Activated CD4-positive, alpha-beta T cell treated with anti-CD3 and anti-CD28 coated beads, Interleukin-2, amount 10 ng/mL, durations not matched to agents 7 days and 5 days (primary cell): Measurements from ENCODE around the gene BTBD9. TPM values are rescaled to one million over a fixed set of nuclear protein-coding genes. Genes with fewer than 3 reads are reported as not detected.

Experiments
- CTCF ChIA-PET: fragments of 350-600 bp; sonication (Branson Sonifier 250); formaldehyde crosslinking; loops from one replicate; lab custom pipeline; 2021; ENCODE audit warnings: antibody characterized with exemption; lab: Charles Lee
- POLR2A ChIA-PET: fragments of 350-600 bp; sonication (Branson Sonifier 250); formaldehyde crosslinking; loops from one replicate; lab custom pipeline; 2021; ENCODE audit warnings: antibody characterized with exemption; lab: Charles Lee
- DNase-seq: peaks from one replicate; pipeline ENCODE4 v3.0.0-alpha.2; 2020
- H3K27ac Mint-ChIP-seq: one replicate; pipeline ENCODE4 v1.8.0; 2021; ENCODE audit warnings: mild to moderate bottlenecking, moderate library complexity, mixed read lengths
- H3K27me3 Mint-ChIP-seq: one replicate; pipeline ENCODE4 v1.8.0; 2021; ENCODE audit warnings: mixed read lengths
- H3K36me3 Mint-ChIP-seq: one replicate; pipeline ENCODE4 v1.8.0; 2021; ENCODE audit warnings: low read depth, mixed read lengths
- H3K4me1 Mint-ChIP-seq: one replicate; pipeline ENCODE4 v1.8.0; 2021; ENCODE audit warnings: mixed read lengths
- H3K4me3 Mint-ChIP-seq: one replicate; pipeline ENCODE4 v1.8.0; 2021; ENCODE audit warnings: mild to moderate bottlenecking, moderate library complexity, mixed read lengths
- H3K9me3 Mint-ChIP-seq: one replicate; pipeline ENCODE4 v1.8.0; 2021; ENCODE audit warnings: mixed read lengths
- total RNA-seq, 2 experiments: library from RNA; stranded (reverse); gene quantifications; one replicate each; pipeline ENCODE4 v1.2.3, GENCODE V29; 2021

Gene BTBD9
- total RNA-seq, 2 experiments from 2014 or later = 12.0 to 12.6 TPM

DNA sequence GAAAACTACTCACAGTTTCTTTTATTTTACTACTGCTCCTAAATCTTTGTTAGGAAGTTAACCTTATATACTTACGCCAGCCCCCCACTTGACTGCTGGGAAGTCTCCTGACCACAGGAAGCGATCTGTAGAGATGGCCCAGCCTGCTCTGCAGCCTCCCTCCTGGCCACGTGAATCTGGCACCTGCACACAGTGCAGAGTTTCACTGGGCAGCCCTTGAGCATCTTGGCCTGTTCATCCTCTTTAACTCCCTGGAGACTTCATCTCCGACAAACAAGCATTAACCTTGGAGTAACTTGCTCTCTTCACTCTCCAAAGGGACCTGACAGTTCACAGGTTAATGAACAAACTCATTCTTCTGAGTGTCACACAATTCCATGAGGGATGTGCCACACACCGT lies 294.1 kb downstream of the BTBD9 start:
- POLR2A ChIA-PET = no interaction called here
- no peak overlapping the region for H3K27ac Mint-ChIP-seq

DNA sequence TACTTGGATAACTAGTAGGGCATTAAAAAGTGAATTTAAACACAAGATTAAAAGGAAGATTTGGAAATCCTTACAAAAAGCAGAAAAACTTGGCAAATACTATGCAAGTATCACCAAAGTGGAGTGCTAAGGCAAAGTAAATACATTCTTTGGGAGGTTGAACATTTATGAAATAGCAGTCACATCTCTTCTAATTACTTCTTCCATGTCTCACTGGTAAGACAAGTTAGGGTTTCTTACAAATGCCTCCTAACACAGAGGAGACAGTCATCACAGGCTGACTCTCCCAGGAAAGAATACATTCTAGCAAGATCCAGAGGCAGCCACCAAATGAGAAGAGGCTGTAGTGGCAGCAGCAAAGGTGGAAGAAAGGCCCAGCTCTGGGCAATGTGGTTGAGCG lies 298.2 kb downstream of the BTBD9 start:
- Mint-ChIP-seq H3K27me3 (no peaks in the 10 kb centered on the region), H3K4me3 (no peak overlapping the region), H3K9me3 (no peaks in the 10 kb centered on the region), H3K36me3 (no peaks in the 10 kb centered on the region), H3K27ac (no peak overlapping the region), H3K4me1 (no peaks in the 10 kb centered on the region)
- ChIA-PET POLR2A (no interaction called here), CTCF (no interaction called here)
- DNase-seq = no peak

More for the DNA sequence above, 294.1 kb downstream of the BTBD9 start:
- no peak overlapping the region for H3K4me3 Mint-ChIP-seq
- DNase-seq = no peak
- no peaks in the 10 kb centered on the region for H3K27me3 Mint-ChIP-seq
- H3K4me1 Mint-ChIP-seq = no peaks in the 10 kb centered on the region
- no peaks in the 10 kb centered on the region for H3K9me3 Mint-ChIP-seq
- H3K36me3 Mint-ChIP-seq = no peaks in the 10 kb centered on the region
- CTCF ChIA-PET = no interaction called here

- no peaks in the 10 kb centered on the region for H3K36me3 Mint-ChIP-seq
- H3K4me1 Mint-ChIP-seq = no peaks in the 10 kb centered on the region
- no peaks in the 10 kb centered on the region for H3K27me3 Mint-ChIP-seq
- CTCF ChIA-PET = no interaction called here
- no peak overlapping the region for H3K27ac Mint-ChIP-seq
- H3K4me3 Mint-ChIP-seq = no peak overlapping the region
- DNase-seq = no peak
- POLR2A ChIA-PET = no interaction called here
- peaks cover 5% of the 10 kb centered on the region for H3K9me3 Mint-ChIP-seq
Measured at GRCh38 chr6:38339914-38340313, 299.8 kb downstream of the BTBD9 start.

GRCh38 chr6:38337819-38338465 lies 301.8 kb downstream of the BTBD9 start:
- no peak overlapping the region for H3K4me3 Mint-ChIP-seq
- H3K9me3 Mint-ChIP-seq = peaks cover 18% of the 10 kb centered on the region
- CTCF ChIA-PET = interaction anchor here (0.6 kb wide), 1 partner anchor 27 kb away, joined by 3 read pairs; no protein-coding TSS in a partner anchor
- H3K4me1 Mint-ChIP-seq = no peaks in the 10 kb centered on the region
- no peak overlapping the region for H3K27ac Mint-ChIP-seq
- POLR2A ChIA-PET = no interaction called here
- no peaks in the 10 kb centered on the region for H3K27me3 Mint-ChIP-seq
- H3K36me3 Mint-ChIP-seq = peaks cover 7% of the 10 kb centered on the region
- no peak for DNase-seq

GRCh38 chr6:38336922-38337321 lies 302.8 kb downstream of the BTBD9 start:
- no peak for DNase-seq
- H3K4me1 Mint-ChIP-seq = no peaks in the 10 kb centered on the region
- ChIA-PET POLR2A (no interaction called here), CTCF (interaction anchor here (1.0 kb wide), 1 partner anchor 14 kb away, joined by 3 read pairs; no protein-coding TSS in a partner anchor)
- H3K4me3 Mint-ChIP-seq = no peak overlapping the region
- H3K27me3 Mint-ChIP-seq = no peaks in the 10 kb centered on the region
- no peak overlapping the region for H3K27ac Mint-ChIP-seq
- H3K36me3 Mint-ChIP-seq = peaks cover 7% of the 10 kb centered on the region
- peaks cover 19% of the 10 kb centered on the region for H3K9me3 Mint-ChIP-seq

- ChIA-PET POLR2A (no interaction called here), CTCF (no interaction called here)
- Mint-ChIP-seq H3K36me3 (no peaks in the 10 kb centered on the region), H3K27ac (no peak overlapping the region), H3K9me3 (peaks cover 2% of the 10 kb centered on the region), H3K4me3 (no peak overlapping the region), H3K27me3 (no peaks in the 10 kb centered on the region), H3K4me1 (no peaks in the 10 kb centered on the region)
- DNase-seq = no peak
Measured at GRCh38 chr6:38326837-38327236, 312.9 kb downstream of the BTBD9 start.

DNA sequence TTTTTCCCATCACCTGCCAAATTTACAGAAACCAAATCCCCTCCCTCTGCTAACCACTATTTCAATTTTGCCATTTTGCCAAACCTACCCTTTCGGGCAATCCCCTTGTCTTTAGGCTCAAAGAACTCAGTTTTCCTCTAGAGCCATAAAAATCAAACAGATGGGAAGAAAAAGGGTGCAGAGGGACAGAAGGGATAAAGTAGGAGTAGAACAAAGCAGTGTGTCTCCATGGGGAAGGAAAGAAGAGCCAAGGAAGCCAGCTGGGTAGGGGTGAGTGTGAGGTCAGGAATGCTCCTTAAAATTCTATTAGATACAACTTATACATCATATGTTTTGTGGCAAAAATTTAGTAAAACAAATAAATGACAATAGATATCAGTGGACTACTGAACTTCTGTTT lies 316.5 kb downstream of the BTBD9 start:
- DNase-seq = no peak
- Mint-ChIP-seq H3K36me3 (no peaks in the 10 kb centered on the region), H3K4me1 (no peaks in the 10 kb centered on the region), H3K9me3 (peaks cover 1% of the 10 kb centered on the region), H3K27ac (no peak overlapping the region), H3K27me3 (no peaks in the 10 kb centered on the region), H3K4me3 (no peak overlapping the region)
- CTCF ChIA-PET = interaction anchor here (1.0 kb wide), 1 partner anchor 45 kb away, joined by 3 read pairs; no protein-coding TSS in a partner anchor
- POLR2A ChIA-PET = no interaction called here

DNA sequence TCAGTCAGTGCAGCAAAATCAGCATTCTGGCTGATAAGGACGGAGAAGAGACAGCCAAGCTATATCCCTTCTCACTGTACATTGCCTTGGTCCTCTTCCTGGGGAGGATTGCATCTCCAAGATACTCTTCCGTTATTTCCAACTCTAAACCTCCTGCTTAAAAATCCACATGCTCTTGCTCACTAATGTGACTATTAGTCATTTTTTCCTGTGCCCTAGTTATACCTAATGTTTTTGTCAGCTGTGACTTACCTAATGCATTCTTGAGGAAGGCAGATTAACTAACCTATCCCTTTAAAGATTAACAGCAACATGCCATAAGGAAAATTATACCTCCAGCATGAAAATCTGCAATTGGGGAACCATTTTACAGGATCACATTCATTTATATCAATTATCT lies 317.6 kb downstream of the BTBD9 start:
- Mint-ChIP-seq H3K4me1 (no peaks in the 10 kb centered on the region), H3K9me3 (no peaks in the 10 kb centered on the region), H3K27me3 (no peaks in the 10 kb centered on the region), H3K27ac (no peak overlapping the region), H3K36me3 (no peaks in the 10 kb centered on the region), H3K4me3 (no peak overlapping the region)
- no peak for DNase-seq
- ChIA-PET POLR2A (no interaction called here), CTCF (no interaction called here)

DNA sequence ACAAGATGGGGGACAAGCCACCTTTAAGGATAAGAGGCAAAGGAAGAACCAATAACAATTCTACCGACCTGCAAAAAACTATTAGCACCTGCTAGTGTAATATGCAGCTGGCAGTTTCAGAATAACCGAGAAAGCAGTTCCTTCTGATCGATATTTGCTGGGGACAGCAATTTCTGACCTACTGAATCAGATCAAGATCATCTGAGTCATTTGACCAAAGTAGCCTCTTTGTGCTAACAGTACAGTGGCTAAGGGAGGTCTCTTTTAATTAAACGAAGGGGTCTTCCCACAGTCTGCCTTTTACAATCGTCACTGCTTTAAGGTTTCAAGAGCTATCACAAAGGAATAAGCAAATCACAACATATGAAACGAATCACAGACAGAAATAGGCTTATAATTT lies 318.9 kb downstream of the BTBD9 start:
- Mint-ChIP-seq H3K4me1 (no peaks in the 10 kb centered on the region), H3K27ac (no peak overlapping the region), H3K4me3 (no peak overlapping the region), H3K27me3 (no peaks in the 10 kb centered on the region), H3K9me3 (no peaks in the 10 kb centered on the region), H3K36me3 (no peaks in the 10 kb centered on the region)
- CTCF ChIA-PET = no interaction called here
- no peak for DNase-seq
- POLR2A ChIA-PET = no interaction called here

GRCh38 chr6:38320358-38320757 lies 319.4 kb downstream of the BTBD9 start:
- no peaks in the 10 kb centered on the region for H3K36me3 Mint-ChIP-seq
- CTCF ChIA-PET = no interaction called here
- no peaks in the 10 kb centered on the region for H3K9me3 Mint-ChIP-seq
- H3K27ac Mint-ChIP-seq = no peak overlapping the region
- POLR2A ChIA-PET = no interaction called here
- DNase-seq = no peak
- H3K27me3 Mint-ChIP-seq = no peaks in the 10 kb centered on the region
- no peak overlapping the region for H3K4me3 Mint-ChIP-seq
- H3K4me1 Mint-ChIP-seq = no peaks in the 10 kb centered on the region

DNA sequence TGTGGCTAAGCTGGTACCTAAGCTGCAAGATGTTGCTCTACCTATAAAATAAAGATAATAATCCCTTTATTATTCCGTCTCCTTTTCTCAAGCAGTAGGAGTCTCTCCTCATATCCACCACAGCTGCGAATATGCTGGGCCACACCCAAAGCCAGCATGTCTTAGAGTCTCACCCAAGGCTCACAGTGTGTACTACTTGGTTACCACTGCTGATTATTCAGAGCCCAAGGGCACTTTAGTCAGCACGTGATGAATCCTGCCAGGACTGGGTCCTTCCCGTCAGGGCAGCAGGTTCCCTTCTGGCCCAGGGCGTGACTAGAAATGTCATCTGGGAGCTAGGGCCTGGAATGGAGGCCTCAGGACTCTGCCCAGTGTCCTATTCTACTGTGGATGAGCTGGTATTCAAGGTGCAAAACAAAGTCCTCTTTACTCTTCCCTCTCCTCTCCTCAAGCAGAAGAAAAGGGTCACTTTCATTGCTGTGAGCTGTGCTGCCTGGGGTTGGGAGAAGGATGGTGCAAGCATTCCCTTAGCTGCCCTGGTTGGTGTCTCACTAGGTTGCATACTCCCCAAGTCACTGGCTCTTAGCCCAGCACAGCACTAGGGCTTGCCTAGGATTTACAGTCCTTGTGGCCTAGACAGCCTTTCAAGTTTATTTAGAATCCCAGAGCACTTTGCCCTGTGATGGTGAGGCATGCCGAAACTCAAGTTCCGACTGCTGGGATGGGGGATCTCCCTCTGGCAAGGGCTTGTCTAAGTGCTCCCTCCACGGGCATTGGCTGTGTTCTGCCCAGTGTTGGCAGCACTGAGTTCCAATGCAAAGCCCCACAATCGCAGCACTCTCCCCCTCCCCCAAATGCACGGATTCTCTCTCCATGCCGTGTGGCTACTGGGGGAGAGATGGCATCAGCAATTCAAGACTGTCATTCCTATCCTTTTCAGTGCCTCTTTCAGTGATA lies 320.2 kb downstream of the BTBD9 start:
- ChIA-PET POLR2A (no interaction called here), CTCF (no interaction called here)
- DNase-seq = no peak
- no peak overlapping the region for H3K27ac Mint-ChIP-seq
- H3K9me3 Mint-ChIP-seq = no peaks in the 10 kb centered on the region
- H3K4me1 Mint-ChIP-seq = no peaks in the 10 kb centered on the region
- no peaks in the 10 kb centered on the region for H3K36me3 Mint-ChIP-seq
- no peak overlapping the region for H3K4me3 Mint-ChIP-seq
- H3K27me3 Mint-ChIP-seq = no peaks in the 10 kb centered on the region

GRCh38 chr6:38316099-38316868 lies 323.4 kb downstream of the BTBD9 start:
- H3K27me3 Mint-ChIP-seq = no peaks in the 10 kb centered on the region
- no peaks in the 10 kb centered on the region for H3K36me3 Mint-ChIP-seq
- H3K27ac Mint-ChIP-seq = no peak overlapping the region
- no peak overlapping the region for H3K4me3 Mint-ChIP-seq
- POLR2A ChIA-PET = no interaction called here
- H3K9me3 Mint-ChIP-seq = no peaks in the 10 kb centered on the region
- no peaks in the 10 kb centered on the region for H3K4me1 Mint-ChIP-seq
- CTCF ChIA-PET = no interaction called here
- no peak for DNase-seq

DNA sequence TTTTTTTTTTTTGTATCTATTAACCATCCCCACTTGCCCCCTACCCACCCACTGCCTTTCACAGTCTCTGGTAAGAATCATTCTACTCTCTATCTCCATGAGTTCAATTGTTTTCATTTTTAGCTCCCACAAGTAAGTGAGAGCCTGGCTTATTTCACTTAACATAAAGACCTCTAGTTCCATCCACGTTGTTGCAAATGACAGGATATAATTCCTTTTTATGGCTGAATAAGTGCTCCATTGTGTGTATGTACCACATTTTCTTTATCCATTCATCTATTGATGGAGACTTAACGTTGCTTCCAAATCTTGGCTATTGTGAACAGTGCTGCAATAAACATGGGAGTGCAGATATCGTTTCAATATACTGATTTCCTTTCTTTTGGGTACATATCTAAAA lies 328.5 kb downstream of the BTBD9 start:
- no peak for DNase-seq
- Mint-ChIP-seq H3K4me1 (peaks cover 11% of the 10 kb centered on the region), H3K4me3 (no peak overlapping the region), H3K36me3 (no peaks in the 10 kb centered on the region), H3K9me3 (no peaks in the 10 kb centered on the region), H3K27me3 (no peaks in the 10 kb centered on the region), H3K27ac (no peak overlapping the region)
- POLR2A ChIA-PET = no interaction called here
- CTCF ChIA-PET = no interaction called here
